Vagina (tissue), 2 donors: ENCODE results near the gene SYNE1. TPM values are rescaled to one million over a fixed set of nuclear protein-coding genes. Genes with fewer than 3 reads are reported as not detected.

Experiments
- DNase-seq, 2 donors: peaks; one replicate each; pipeline ENCODE4 v3.0.0-alpha.2; 2017; ENCODE audit errors: extremely low spot score in 2 of 2
- H3K27ac ChIP-seq: fragments of 200-600 bp; sonication (generic); one replicate; pipeline ENCODE4 v1.5.1; 2019
- H3K27me3 ChIP-seq: fragments of 200-600 bp; sonication (generic); one replicate; pipeline ENCODE4 v1.5.1; 2019
- H3K36me3 ChIP-seq, 2 donors: fragments of 200-600 bp; sonication (generic); one replicate each; pipeline ENCODE4 v1.5.1; 2017 to 2019
- H3K4me1 ChIP-seq: fragments of 200-600 bp; sonication (generic); one replicate; pipeline ENCODE4 v1.5.1; 2019
- H3K4me3 ChIP-seq, 2 donors: fragments of 200-600 bp; sonication (generic); 1 replicate in 1 of 2; 2 replicates in 1 of 2; pipeline ENCODE4 v1.5.1; 2016 to 2019
- H3K9me3 ChIP-seq: fragments of 200-600 bp; sonication (generic); one replicate; pipeline ENCODE4 v1.5.1; 2019
- POLR2A ChIP-seq, 2 donors: fragments of 450-650 bp; IDR thresholded peaks; one replicate each; pipeline ENCODE4 v1.6.1; 2017; ENCODE audit warnings: antibody characterized with exemption in 2 of 2, mild to moderate bottlenecking in 2 of 2, moderate library complexity in 2 of 2
- POLR2AphosphoS5 ChIP-seq, 2 donors: sonication (generic); formaldehyde crosslinking; IDR thresholded peaks; one replicate each; pipeline ENCODE4 v1.9.0; 2017; ENCODE audit warnings: antibody characterized with exemption in 2 of 2, mild to moderate bottlenecking in 2 of 2, low read depth in 1 of 2; ENCODE audit not compliant: insufficient read depth in 1 of 2
- intact Hi-C: fragments of 100-400 bp; cut with DNase I; formaldehyde crosslinking; loops from one replicate; pipeline ENCODE4 v1.15.1; 2023
- total RNA-seq: library from RNA; depleted of rRNA; stranded (reverse); fragments of >200 nt; gene quantifications from one replicate; pipeline ENCODE4 v1.2.3, GENCODE V29; 2016
- TF ChIP-seq, protein P1 (sequence below), 3 experiments: fragments of 450-650 bp in 2 of 3; fragments of 200-600 bp in 1 of 3; sonication (generic) in 1 of 3; IDR thresholded peaks; one replicate each; pipeline ENCODE4 v1.5.1; 2017 to 2019; ENCODE audit warnings: antibody characterized with exemption in 3 of 3, mild to moderate bottlenecking in 2 of 3, moderate library complexity in 2 of 3

SYNE1 gene
- total RNA-seq, 1 donor from 2014 or later, result 81.5 TPM

DNA sequence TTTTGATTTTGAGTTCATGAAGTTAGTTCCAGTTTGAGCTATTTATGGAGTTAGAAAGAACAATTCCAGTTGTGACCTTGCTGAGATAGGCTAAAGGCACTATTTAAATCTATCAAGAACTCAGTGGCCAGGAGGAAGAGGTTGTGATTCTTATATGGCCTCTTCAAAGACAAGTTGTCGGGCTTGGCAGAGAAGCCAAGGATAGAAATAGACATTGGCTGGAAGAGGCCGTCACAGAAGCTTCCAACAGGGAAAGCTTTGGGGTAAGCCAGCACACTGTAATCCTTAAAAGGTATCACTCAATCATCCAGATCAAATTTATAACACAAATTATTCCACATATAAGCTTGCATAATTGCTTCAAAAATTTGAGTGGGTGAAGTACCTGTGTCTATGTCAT lies 286.1 kb downstream of the SYNE1 start:
- DNase-seq, result no peak
- Histone ChIP-seq H3K4me1 (no peaks in the 10 kb centered on the region), H3K27me3 (no peaks in the 10 kb centered on the region), H3K36me3 (peaks cover 0 to 63% of the 10 kb centered on the region in 2 donors), H3K27ac (no peak overlapping the region), H3K9me3 (no peaks in the 10 kb centered on the region), H3K4me3 (no peak overlapping the region)
- intact Hi-C loops, result no loop called here
- TF ChIP-seq, protein P1, sequence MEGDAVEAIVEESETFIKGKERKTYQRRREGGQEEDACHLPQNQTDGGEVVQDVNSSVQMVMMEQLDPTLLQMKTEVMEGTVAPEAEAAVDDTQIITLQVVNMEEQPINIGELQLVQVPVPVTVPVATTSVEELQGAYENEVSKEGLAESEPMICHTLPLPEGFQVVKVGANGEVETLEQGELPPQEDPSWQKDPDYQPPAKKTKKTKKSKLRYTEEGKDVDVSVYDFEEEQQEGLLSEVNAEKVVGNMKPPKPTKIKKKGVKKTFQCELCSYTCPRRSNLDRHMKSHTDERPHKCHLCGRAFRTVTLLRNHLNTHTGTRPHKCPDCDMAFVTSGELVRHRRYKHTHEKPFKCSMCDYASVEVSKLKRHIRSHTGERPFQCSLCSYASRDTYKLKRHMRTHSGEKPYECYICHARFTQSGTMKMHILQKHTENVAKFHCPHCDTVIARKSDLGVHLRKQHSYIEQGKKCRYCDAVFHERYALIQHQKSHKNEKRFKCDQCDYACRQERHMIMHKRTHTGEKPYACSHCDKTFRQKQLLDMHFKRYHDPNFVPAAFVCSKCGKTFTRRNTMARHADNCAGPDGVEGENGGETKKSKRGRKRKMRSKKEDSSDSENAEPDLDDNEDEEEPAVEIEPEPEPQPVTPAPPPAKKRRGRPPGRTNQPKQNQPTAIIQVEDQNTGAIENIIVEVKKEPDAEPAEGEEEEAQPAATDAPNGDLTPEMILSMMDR (IDR thresholded peaks at IDR 0.05), result no peak
- TF ChIP-seq POLR2AphosphoS5 (IDR thresholded peaks at IDR 0.05; ENCODE audit: insufficient read depth in 1 of 2, low read depth in 1 of 2), result no peak
- no peak for TF ChIP-seq POLR2A (IDR thresholded peaks at IDR 0.05)

DNA sequence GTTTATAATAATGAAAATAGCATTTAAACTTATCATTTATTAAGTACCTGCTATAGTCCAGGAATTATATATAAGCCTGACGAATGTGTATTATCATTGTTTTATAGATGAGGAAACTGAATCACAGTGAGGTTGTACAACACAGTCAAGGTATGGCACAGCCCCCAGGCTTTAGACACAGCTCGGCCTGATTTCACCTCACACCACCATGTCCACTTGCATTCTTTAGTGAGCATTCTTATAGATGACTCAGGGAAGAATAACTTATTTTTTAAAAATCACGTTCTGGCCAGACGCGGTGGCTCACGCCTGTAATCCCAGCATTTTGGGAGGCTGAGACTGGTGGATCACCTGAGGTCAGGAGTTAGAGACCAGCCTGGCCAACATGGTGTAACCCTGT lies 289.0 kb downstream of the SYNE1 start:
- no peaks in the 10 kb centered on the region for H3K9me3 ChIP-seq
- intact Hi-C loops, result no loop called here
- H3K36me3 ChIP-seq, result peaks cover 0 to 55% of the 10 kb centered on the region in 2 donors
- H3K27ac ChIP-seq, result no peak overlapping the region
- TF ChIP-seq, protein P1 (IDR thresholded peaks at IDR 0.05), result no peak
- TF ChIP-seq POLR2A (IDR thresholded peaks at IDR 0.05) (no peak), POLR2AphosphoS5 (IDR thresholded peaks at IDR 0.05; ENCODE audit: insufficient read depth in 1 of 2, low read depth in 1 of 2) (no peak)
- no peaks in the 10 kb centered on the region for H3K27me3 ChIP-seq
- H3K4me3 ChIP-seq, result no peak overlapping the region
- DNase-seq, result no peak
- no peaks in the 10 kb centered on the region for H3K4me1 ChIP-seq

DNA sequence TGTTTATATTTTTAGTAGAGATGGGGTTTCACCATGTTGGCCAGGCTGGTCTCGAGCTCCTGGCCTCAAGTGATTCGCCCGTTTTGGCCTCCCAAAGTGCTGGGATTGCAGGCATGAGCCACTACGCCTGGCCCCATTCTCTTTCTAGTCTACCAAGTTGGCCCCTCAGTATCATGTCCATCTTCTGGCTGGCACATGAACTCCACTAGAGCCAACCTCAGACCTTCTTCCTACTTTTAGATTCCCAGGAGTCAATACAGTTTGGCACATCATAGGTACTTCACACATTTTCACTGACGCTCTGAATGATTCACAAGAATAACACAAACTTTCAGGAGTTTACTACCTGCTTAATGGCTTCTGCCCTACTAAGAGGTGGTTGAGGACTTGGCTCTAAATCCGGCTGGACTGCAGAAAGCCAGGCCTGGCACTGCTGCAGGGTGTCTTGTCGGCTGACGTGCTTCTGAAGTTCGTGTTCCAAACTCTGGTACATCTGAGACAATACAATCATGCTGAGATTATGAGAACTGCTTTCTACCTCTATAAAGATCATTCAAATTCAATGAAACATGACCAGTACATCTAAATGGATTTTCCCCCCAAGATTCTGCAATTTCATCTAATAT lies 293.3 kb downstream of the SYNE1 start:
- Histone ChIP-seq H3K36me3 (peaks cover 0 to 23% of the 10 kb centered on the region in 2 donors), H3K4me3 (no peak overlapping the region), H3K27ac (no peak overlapping the region), H3K27me3 (no peaks in the 10 kb centered on the region), H3K4me1 (no peaks in the 10 kb centered on the region), H3K9me3 (no peaks in the 10 kb centered on the region)
- TF ChIP-seq POLR2AphosphoS5 (IDR thresholded peaks at IDR 0.05; ENCODE audit: insufficient read depth in 1 of 2, low read depth in 1 of 2), result no peak
- intact Hi-C loops, result no loop called here
- no peak for DNase-seq

DNA sequence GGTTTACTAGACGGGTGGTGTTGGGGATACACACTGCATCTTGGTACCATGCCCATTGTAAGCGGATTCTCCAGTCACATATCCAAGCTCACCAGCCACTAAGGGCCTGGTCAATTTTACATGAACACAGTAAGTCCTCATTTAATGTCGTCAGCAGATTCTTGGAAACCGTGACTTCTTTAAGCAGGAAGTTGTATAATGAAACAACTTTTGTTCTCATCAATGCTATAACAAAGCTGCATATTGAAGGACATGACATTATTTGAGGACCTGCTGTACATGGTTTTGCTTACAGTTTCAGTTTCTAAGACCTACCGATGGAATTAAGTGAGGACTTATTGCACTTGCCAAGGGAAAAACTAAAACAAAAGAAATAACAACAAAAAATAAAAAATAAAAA lies 295.6 kb downstream of the SYNE1 start:
- H3K9me3 ChIP-seq, result no peaks in the 10 kb centered on the region
- no peak overlapping the region for H3K27ac ChIP-seq
- DNase-seq, result no peak
- H3K4me3 ChIP-seq, result no peak overlapping the region
- intact Hi-C loops, result no loop called here
- no peaks in the 10 kb centered on the region for H3K27me3 ChIP-seq
- peaks cover 0 to 18% of the 10 kb centered on the region in 2 donors for H3K36me3 ChIP-seq
- H3K4me1 ChIP-seq, result no peaks in the 10 kb centered on the region
- TF ChIP-seq, protein P1 (IDR thresholded peaks at IDR 0.05), result no peak
- no peak for TF ChIP-seq POLR2AphosphoS5 (IDR thresholded peaks at IDR 0.05; ENCODE audit: insufficient read depth in 1 of 2, low read depth in 1 of 2)
- no peak for TF ChIP-seq POLR2A (IDR thresholded peaks at IDR 0.05)

DNA sequence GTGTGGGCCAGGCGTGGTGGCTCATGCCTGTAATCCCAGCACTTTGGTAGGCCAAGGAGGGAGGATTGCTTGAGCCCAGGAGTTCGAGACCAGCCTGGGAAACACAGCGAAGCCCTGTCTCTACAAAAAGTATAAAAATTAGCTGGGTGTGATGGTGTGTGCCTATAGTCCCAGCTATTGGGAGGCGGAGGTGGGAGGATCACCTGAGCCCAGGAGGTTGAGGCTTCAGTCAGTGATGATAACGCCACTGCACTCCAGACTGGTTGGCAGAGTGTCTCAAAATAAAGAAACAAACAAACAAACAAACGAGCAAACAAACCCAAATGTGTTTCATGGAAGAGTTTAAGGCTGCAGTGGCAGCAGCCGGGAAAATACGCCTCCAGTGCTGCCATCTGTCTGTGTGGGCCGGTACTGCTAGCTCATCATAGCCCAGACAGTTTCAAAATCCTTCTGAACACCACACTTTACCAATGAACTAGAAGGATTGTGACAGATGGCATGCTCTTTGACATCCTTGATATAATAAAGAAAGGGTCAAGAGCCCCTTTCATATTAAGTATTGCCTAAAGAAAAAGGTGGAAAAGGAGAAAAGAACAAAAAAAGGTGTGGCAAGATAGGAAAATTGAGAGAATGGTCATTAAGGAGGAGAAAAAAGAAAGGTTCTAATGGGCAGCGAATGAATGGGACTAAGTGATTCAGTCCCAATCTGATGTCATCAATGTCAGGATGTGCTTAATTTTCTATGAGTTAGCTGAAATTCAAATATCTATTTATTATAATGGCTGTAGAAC lies 298.6 kb downstream of the SYNE1 start:
- Histone ChIP-seq H3K9me3 (no peaks in the 10 kb centered on the region), H3K36me3 (peaks cover 0 to 18% of the 10 kb centered on the region in 2 donors), H3K27ac (no peak overlapping the region), H3K4me1 (no peaks in the 10 kb centered on the region), H3K27me3 (no peaks in the 10 kb centered on the region), H3K4me3 (no peak overlapping the region)
- intact Hi-C loops, result no loop called here
- no peak for DNase-seq
- no peak for TF ChIP-seq POLR2AphosphoS5 (IDR thresholded peaks at IDR 0.05; ENCODE audit: insufficient read depth in 1 of 2, low read depth in 1 of 2)
- TF ChIP-seq, protein P1 (IDR thresholded peaks at IDR 0.05), result peak; percentile 63 to 76 (median 66)
